GM18499 (cell line): ENCODE results near the gene DNAJC10.
"Not testable (repeated sequence)": the region's sequence is repeated elsewhere in the genome, so short reads cannot be mapped to it uniquely, and the experiment has no call there.

Experiments used
- ATAC-seq: cut with Tn5 transposase; IDR thresholded peaks from one replicate; pipeline ENCODE4 v1.9.1; 2021; ENCODE audit warnings: moderate number of reproducible peaks; ENCODE audit not compliant: insufficient read depth, unreplicated experiment

The DNAJC10 gene

DNA sequence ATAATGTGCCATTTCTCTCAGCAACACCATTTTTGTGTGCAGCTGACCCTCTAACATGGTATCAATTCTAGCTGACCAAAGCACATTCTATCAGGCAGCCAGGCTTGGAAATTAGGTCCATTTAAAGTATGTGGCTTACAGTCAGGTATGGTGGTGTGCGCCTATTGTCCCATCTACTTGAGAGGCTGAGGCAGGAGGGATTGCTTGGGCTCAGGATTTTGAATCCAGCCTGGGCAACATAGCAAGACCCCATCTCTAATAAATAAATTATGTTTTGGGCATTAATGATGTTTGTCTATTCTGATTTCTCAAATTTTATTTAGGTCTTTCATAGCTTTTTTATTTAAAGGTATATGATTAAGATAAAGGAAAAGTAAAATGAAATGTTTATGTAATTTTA, 63.3 kb downstream of the DNAJC10 start:
- ATAC-seq: no peak

GRCh38 chr2:182781099-182781498, 65.0 kb downstream of the DNAJC10 start:
- not testable (repeated sequence) for ATAC-seq

GRCh38 chr2:182782686-182783085, 66.6 kb downstream of the DNAJC10 start:
- ATAC-seq: not testable (repeated sequence)

DNA sequence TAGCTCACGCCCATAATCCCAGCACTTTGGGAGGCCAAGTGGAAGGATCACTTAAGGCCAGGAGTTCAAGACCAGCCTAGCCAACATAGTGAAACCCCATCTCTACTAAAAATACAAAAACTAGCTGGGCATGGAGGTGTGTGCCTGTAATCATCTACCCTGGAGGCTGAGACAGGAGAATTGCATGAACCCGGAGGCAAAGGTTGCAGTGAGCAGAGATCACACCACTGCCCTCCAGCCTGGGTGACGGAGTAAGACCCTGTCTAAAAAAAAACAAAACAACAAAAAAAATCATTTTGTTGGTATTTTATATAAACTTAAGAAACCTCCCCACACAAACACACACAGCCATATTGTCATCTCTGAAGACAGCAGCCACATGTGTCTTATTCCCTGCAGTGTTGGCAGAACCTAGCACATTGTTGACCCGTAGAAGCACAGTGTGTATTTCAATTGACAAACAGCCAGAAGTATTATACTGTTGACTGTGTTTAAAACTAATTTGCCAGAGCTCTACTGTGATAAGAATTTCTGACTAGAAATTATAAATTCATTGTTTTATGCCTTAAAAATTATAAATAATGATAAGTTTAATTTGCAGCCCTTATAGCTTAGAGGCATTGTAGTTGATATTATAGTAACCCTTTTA, 68.1 kb downstream of the DNAJC10 start:
- ATAC-seq: no peak

- no peak for ATAC-seq
Measured at GRCh38 chr2:182784777-182785176, 68.7 kb downstream of the DNAJC10 start.

DNA sequence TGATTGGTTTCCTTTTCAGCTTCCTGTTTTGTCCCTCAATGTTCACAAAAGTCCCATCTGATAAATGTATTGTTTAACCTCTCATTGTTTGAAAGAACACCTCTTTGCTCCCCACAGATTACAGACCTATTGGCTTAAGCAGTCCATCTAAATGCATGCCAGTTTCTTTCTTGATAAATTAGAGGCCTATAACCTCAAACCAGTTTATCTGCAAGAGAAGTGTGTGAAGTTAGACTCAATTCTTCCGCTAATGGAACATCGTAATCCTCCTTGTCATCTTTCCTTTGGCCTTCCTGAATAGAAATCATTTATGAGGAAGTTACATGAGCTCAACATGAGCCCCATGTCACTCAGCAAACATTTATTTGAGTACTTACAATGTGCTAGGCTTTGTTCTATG, 76.4 kb downstream of the DNAJC10 start:
- ATAC-seq: no peak

DNA sequence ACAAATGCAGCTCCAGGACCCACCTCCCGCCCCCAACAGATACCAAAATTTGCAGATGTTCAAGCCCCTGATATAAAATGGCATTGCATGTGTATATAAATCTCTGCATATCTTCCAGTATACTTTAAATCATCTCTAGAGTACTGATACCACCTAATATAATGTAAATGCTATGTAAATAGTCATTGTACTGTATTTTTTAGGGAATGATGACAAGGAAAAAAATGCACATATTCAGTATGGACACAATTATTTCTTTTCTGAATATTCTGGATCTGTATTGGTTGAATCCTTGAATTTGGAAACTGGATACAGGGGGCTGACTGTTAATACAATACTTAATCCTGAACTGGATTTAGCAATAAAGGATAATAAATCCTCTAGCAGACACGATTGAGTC, 82.7 kb downstream of the DNAJC10 start:
- no peak for ATAC-seq

DNA sequence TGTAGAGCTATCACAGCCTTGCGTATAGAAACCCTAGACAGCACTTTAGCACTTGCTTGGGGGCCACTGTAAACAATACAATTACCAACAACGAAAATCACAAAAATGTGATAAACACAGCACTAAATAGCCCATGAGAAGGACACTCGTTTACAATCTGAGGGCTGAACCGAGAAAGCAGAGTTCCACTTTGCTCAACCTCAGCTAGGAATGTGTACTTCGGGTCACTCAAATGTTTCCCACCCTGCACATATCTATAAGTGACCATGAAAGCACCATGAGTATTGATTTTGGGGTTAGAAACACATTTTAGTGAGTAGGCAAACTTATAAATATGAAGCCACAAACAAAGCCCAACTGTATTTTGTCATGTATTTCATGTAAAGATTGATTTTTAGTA, 88.1 kb downstream of the DNAJC10 start:
- no peak for ATAC-seq

GRCh38 chr2:182807319-182807718, 91.3 kb downstream of the DNAJC10 start:
- no peak for ATAC-seq

- ATAC-seq: no peak
Measured at GRCh38 chr2:182810087-182810486, 94.0 kb downstream of the DNAJC10 start.

GRCh38 chr2:182814380-182814779, 98.3 kb downstream of the DNAJC10 start:
- no peak for ATAC-seq

DNA sequence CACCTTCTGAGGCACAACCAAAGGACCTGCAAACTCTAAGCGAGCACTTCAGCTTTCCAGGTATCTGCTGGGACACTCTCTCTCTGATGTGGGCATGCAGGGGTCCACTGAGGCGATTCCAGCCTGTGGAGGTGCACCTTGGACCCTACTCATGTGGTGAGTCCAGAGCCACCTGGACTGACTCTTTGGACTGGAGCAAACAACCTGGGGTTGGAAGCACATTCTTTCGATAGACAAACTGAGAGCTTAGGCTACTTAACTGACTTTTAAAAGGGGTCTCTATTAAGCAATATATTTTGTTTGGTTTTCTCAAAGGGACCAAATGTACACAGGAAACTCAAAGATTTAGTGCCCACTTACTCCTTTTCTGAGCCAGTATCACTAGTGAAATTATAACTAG, 98.7 kb downstream of the DNAJC10 start:
- ATAC-seq: no peak

DNA sequence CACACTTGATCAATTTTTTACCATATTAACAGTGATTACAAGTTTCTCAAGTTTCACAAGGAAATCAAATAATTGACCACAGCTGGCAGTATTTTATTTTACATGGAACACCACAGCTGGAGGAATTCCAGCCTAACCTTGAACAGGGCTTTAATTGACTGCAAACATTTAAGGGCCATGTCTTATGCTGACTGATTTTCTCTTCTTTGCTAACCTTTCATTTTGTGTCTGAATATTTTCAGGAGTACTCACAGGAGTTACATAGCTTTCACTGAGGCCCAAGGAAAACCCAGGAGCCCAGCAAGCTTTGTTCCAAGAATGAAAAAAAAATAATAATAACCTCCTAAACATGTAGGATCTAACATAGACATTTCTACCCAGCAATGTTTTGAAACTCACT, 100.8 kb downstream of the DNAJC10 start:
- no peak for ATAC-seq

DNA sequence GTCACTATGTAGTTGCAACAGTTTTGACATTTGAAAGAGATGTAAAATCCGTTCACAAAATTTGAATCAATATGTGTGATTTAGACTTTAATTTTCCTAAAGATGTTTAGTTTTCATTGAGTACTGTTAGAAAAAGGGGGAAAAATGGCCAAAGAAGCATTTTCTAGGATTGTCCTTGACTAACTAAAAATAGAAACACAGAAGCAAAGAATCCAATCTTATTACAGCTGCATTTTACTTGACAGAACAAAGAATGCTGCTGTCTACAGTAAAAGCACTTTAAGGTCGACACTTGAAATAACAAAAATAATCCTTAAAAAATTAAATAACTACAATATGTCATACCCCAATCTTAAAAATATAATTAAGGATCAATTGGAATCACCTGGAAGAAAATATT, 101.5 kb downstream of the DNAJC10 start:
- ATAC-seq: no peak

GRCh38 chr2:182818501-182818900, 102.4 kb downstream of the DNAJC10 start:
- ATAC-seq: no peak

GRCh38 chr2:182818925-182819324, 102.9 kb downstream of the DNAJC10 start:
- no peak for ATAC-seq

DNA sequence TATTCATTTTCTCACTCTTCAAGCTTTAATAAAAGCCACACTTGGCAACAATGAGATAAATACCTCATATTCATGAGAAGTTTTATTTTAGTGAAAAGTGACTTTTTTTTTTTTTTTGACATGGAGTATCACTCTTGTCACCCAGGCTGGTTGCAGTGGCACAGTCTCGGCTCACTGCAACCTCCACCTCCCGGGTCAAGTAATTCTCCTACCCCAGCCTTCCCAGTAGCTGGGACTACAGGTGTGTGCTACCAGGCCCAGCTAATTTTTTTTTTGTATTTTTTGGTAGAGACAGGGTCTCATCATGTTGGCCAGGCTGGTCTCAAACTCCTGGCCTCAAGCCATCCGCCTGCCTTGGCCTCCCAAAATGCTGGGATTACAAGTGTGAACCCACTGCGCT, 103.4 kb downstream of the DNAJC10 start:
- no peak for ATAC-seq

DNA sequence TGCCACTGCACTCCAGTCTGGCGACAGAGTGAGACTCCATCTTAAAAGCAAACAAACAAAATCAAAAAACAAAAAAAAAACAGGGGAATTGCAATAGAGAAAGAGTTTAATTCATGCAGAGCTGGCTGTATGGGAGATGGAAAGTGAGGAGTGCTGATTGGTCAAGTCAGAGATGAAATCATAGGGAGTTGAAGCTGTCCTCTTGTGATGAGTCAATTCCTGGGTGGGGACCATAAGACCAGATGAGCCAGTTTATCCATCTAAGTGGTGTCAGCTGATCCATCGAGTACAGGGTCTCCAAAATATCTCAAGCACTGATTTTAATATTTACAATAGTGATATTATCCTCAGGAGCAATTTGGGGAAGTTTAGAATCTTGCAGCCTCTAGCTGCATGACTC, 105.1 kb downstream of the DNAJC10 start:
- no peak for ATAC-seq

GRCh38 chr2:182822733-182823132, 106.7 kb downstream of the DNAJC10 start:
- ATAC-seq: no peak

DNA sequence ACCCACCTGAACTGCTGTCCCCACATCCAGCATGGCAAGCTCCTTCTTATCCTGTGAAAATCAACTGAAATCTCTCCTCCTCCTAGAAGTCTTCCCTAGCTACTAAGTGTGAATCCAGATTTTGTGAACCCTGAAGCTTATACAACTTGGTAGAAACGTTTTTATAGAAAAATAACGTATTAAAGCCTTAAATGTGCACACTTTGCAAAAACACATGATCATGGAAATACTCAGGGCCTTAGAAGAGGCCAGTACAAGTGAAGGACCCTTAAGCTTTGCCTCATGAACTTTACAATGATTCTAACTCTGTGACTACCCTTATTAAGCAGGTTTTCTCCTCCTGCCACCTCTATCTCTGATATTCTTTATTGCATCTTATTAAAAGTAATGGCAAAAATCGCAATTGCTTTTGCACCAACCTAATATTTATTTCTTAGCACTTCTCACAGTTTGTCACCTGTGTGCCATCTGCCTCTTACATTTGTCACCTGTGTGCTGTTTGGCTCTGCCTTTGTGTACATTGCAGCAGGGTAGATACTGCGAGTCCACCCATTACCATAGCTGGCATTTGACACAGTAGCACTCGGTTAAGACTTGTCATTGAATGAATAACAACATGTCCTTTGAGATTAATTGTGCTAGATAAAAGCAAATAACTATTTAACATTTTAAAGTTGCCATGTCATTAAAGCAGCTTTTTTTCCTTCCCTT, 108.2 kb downstream of the DNAJC10 start:
- ATAC-seq: no peak

GRCh38 chr2:182824767-182825158, 108.7 kb downstream of the DNAJC10 start:
- ATAC-seq: no peak

DNA sequence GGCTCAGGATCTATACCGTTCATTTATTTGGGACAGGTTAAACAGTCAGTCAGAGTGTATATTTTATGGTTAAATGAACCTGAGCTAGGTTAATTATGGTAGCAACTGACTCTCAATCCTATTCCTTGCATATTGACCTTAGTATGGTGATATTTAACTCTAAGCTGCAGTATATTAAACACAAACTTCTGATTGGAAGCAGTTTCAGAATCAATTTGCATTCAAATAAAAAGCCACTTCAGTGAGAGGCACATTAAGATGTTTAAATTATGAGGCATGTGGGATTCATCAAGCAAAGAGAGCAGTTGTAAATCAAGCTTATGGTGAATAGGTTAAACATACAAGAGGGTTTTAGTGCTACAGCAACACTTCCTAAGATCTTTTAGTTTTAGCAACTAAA, 110.0 kb downstream of the DNAJC10 start:
- no peak for ATAC-seq
